K562 (cell line): ENCODE results near the gene VIT. TPM values are rescaled to one million over a fixed set of nuclear protein-coding genes. Genes with fewer than 3 reads are reported as not detected.

Experiments
- ATAC-seq: fragments of 200-7000 bp; cut with Tn5 transposase; 3 replicates; pipeline ENCODE4 v1.9.1; 2020; ENCODE audit warnings: moderate library complexity
- BruUV-seq: library from RNA; stranded (reverse); fragments of 400-500 nt; replicated peaks from 2 replicates; lab custom pipeline; 2021; lab: Mats Ljungman, UMichigan
- CTCF ChIA-PET: fragments of 300-600 bp; formaldehyde crosslinking; extraction: SDS; loops from one replicate; lab custom pipeline; 2021; ENCODE audit warnings: low intra/inter-chr PET ratio; lab: Yijun Ruan, JAX
- POLR2A ChIA-PET: fragments of 300-600, 350-650 bp; sonication (Branson Sonifier 250); formaldehyde crosslinking; extraction: SDS; loops from one replicate; lab custom pipeline; 2021; ENCODE audit warnings: antibody characterized with exemption, inconsistent platforms; lab: Yijun Ruan, JAX
- DNase-seq, 4 experiments: peaks; one replicate each; pipeline versions ENCODE4 v3.0.0 to v3.0.0-alpha.2; 2011 to 2018; ENCODE audit warnings: low spot score in 3 of 4, mixed read lengths in 3 of 4; ENCODE audit errors: extremely low read depth in 1 of 4
- FAIRE-seq: peaks from 2 replicates; lab custom pipeline; 2011; peaks lifted over from hg19 to GRCh38; lab: Jason Lieb, UNC
- H2AFZ ChIP-seq: 2 replicates; pipeline ENCODE4 v1.6.0; 2011; ENCODE audit warnings: low read depth, low read length, control low read depth, inconsistent platforms
- H3K27ac ChIP-seq: fragments of 200-600 bp; 3 replicates; pipeline ENCODE4 v1.8.0; 2011; ENCODE audit warnings: low read depth, mild to moderate bottlenecking, control low read depth, inconsistent platforms, low read length, moderate library complexity, mixed read lengths; ENCODE audit errors: extremely low read depth
- H3K27me3 ChIP-seq, 2 experiments: fragments of 300-600 bp in 1 of 2; 2 replicates in 1 of 2; 3 replicates in 1 of 2; pipeline versions ENCODE4 v1.6.0 to v1.8.0; 2011; ENCODE audit warnings: inconsistent platforms in 2 of 2, low read length in 2 of 2, mild to moderate bottlenecking in 1 of 2, mixed read lengths in 1 of 2, moderate library complexity in 1 of 2; ENCODE audit not compliant: control insufficient read depth in 2 of 2, insufficient read depth in 2 of 2
- H3K36me3 ChIP-seq: fragments of 300-600 bp; 3 replicates; pipeline ENCODE4 v1.8.0; 2011; ENCODE audit warnings: mild to moderate bottlenecking, low read length, inconsistent platforms; ENCODE audit not compliant: control insufficient read depth, insufficient read depth
- H3K4me1 ChIP-seq, 2 experiments: fragments of 200-600 bp in 1 of 2; replicated peaks in 1 of 2; 2 replicates in 1 of 2; 3 replicates in 1 of 2; pipeline versions ENCODE4 v1.5.1 to v1.8.0; 2011; ENCODE audit warnings: inconsistent platforms in 2 of 2, low read length in 2 of 2, mild to moderate bottlenecking in 1 of 2, mixed read lengths in 1 of 2, moderate library complexity in 1 of 2; ENCODE audit not compliant: control insufficient read depth in 2 of 2, insufficient read depth in 2 of 2
- H3K4me2 ChIP-seq: 2 replicates; pipeline ENCODE4 v1.6.1; 2011; ENCODE audit warnings: low read length, control low read depth, inconsistent platforms, mixed read lengths; ENCODE audit not compliant: insufficient read depth
- H3K4me3 ChIP-seq: fragments of 200-600 bp; sonication (generic), shearing (Covaris generic); 2 replicates; pipeline ENCODE4 v1.5.1; 2016; ENCODE audit warnings: control low read depth, inconsistent platforms
- H3K79me2 ChIP-seq: fragments of 200-600 bp; 3 replicates; pipeline ENCODE4 v1.8.0; 2011; ENCODE audit warnings: low read length, inconsistent platforms; ENCODE audit not compliant: control insufficient read depth, insufficient read depth
- H3K9ac ChIP-seq, 2 experiments: 2 replicates each; pipeline versions ENCODE4 v1.6.0 to v1.6.1; 2011; ENCODE audit warnings: low read depth in 2 of 2, low read length in 2 of 2, control low read depth in 1 of 2, inconsistent platforms in 1 of 2, mild to moderate bottlenecking in 1 of 2, mixed read lengths in 1 of 2; ENCODE audit not compliant: insufficient read depth in 1 of 2
- H3K9me1 ChIP-seq: one replicate; pipeline ENCODE4 v1.6.0; 2011; ENCODE audit warnings: inconsistent platforms, mild to moderate bottlenecking, low read length, moderate library complexity; ENCODE audit not compliant: control insufficient read depth, insufficient read depth
- H3K9me3 ChIP-seq: replicated peaks from 2 replicates; pipeline ENCODE4 v1.5.1; 2011; ENCODE audit warnings: low read depth, low read length, inconsistent platforms; ENCODE audit not compliant: control insufficient read depth, insufficient read depth
- H4K20me1 ChIP-seq: replicated peaks from 2 replicates; pipeline ENCODE4 v1.6.1; 2011; ENCODE audit warnings: low read length, inconsistent platforms, mixed read lengths; ENCODE audit not compliant: control insufficient read depth, insufficient read depth
- CBX2 ChIP-seq: fragments of 200-600 bp; sonication (generic); IDR thresholded peaks from one replicate; pipeline ENCODE4 v1.6.1; 2012; ENCODE audit warnings: mild to moderate bottlenecking, low read length, inconsistent platforms; ENCODE audit not compliant: insufficient read depth, poor library complexity, severe bottlenecking
- COPS2 ChIP-seq: fragments of 450-650 bp; conservative IDR thresholded peaks from 2 replicates; pipeline ENCODE4 v1.6.1; 2016; ENCODE audit warnings: mild to moderate bottlenecking, moderate library complexity
- CXXC5 ChIP-seq: fragments of 250-450 bp; sonication (Bioruptor Pico); IDR thresholded peaks from 2 replicates; pipeline ENCODE4 v1.8.0; 2022; ENCODE audit warnings: inconsistent platforms, mild to moderate bottlenecking, moderate library complexity
- ELF4 ChIP-seq: fragments of 450-650 bp; formaldehyde crosslinking; IDR thresholded peaks from 2 replicates; pipeline ENCODE4 v1.4.0; 2022; ENCODE audit warnings: missing genetic modification characterization
- ETV5 ChIP-seq: sonication (generic); formaldehyde crosslinking; IDR thresholded peaks from 2 replicates; pipeline ENCODE4 v1.4.0; 2020; ENCODE audit warnings: low read depth, mild to moderate bottlenecking, missing genetic modification reagents
- GTF2F1 ChIP-seq: IDR thresholded peaks from 2 replicates; pipeline ENCODE4 v1.6.1; 2011; ENCODE audit warnings: low read depth, low read length, improper control_type of control experiment
- HCFC1 ChIP-seq: IDR thresholded peaks from 2 replicates; pipeline ENCODE4 v1.6.1; 2012; ENCODE audit warnings: low read depth, low read length, improper control_type of control experiment
- HLTF ChIP-seq: fragments of 450-650 bp; IDR thresholded peaks from 2 replicates; pipeline ENCODE4 v1.6.1; 2016
- MIER1 ChIP-seq: fragments of 450-650 bp; IDR thresholded peaks from 2 replicates; pipeline ENCODE4 v1.6.1; 2016; ENCODE audit warnings: antibody characterized with exemption, mild to moderate bottlenecking, low read depth
- NKRF ChIP-seq: fragments of 450-650 bp; IDR thresholded peaks from 2 replicates; pipeline ENCODE4 v1.6.1; 2016; ENCODE audit warnings: borderline replicate concordance
- PHF21A ChIP-seq: fragments of 450-650 bp; IDR thresholded peaks from 2 replicates; pipeline ENCODE4 v1.6.1; 2017; ENCODE audit warnings: low read depth, borderline replicate concordance
- POLR2H ChIP-seq: IDR thresholded peaks from 2 replicates; pipeline ENCODE4 v1.6.1; 2016; ENCODE audit warnings: missing genetic modification characterization, low read depth, mild to moderate bottlenecking, control low read depth, missing compliant biosample characterization, moderate library complexity
- SNIP1 ChIP-seq: fragments of 450-650 bp; IDR thresholded peaks from 2 replicates; pipeline ENCODE4 v1.7.1; 2017; ENCODE audit warnings: low read depth, mild to moderate bottlenecking
- ZNF75A ChIP-seq: fragments of 450-650 bp; formaldehyde crosslinking; IDR thresholded peaks from 2 replicates; pipeline ENCODE4 v1.4.0; 2020; ENCODE audit warnings: mild to moderate bottlenecking
- ZSCAN32 ChIP-seq: fragments of 450-650 bp; formaldehyde crosslinking; IDR thresholded peaks from 2 replicates; pipeline ENCODE4 v1.4.0; 2020; ENCODE audit warnings: mild to moderate bottlenecking, moderate library complexity
- WGBS: fragments of 100-300 bp; shearing (Covaris generic); methylation state at CpG from one replicate; pipeline ENCODE4 v1.1.6; 2016; ENCODE audit warnings: low coverage, mixed read lengths; ENCODE audit not compliant: insufficient coverage; ENCODE audit errors: missing lambda C conversion rate; 5-methylcytosine and 5-hydroxymethylcytosine counted together
- in situ Hi-C: fragments of 300-500 bp; cut with MboI; formaldehyde crosslinking; loops from 4 replicates; pipeline ENCODE4 v1.15.0; 2018; ENCODE audit warnings: inconsistent platforms, mixed read lengths
- intact Hi-C: fragments of 100-400 bp; cut with micrococcal nuclease; formaldehyde crosslinking; loops from 2 replicates; pipeline ENCODE4 v1.14.2; 2022
- polyA plus RNA-seq, 8 experiments: library from polyadenylated mRNA; depleted of rRNA in 4 of 8; stranded (reverse) in 5 of 8; unstranded in 3 of 8; fragments of >200 nt; fragmentation: Nextera tagmentation in 2 of 8; fragmentation: Illumina TruSeq in 1 of 8; extraction: Ambion mirVana in 2 of 8; extraction: Trizol in 1 of 8; gene quantifications; 2 replicates each; pipeline versions ENCODE4 v1.2.1 to v1.2.3, GENCODE V29; 2011 to 2014; ENCODE audit warnings: inconsistent platforms in 1 of 8, missing spikeins in 1 of 8
- total RNA-seq, 7 experiments: library from RNA; depleted of rRNA in 6 of 7; stranded (reverse); fragments of >200 nt in 6 of 7; fragmentation: Illumina TruSeq in 2 of 7; extraction: Trizol in 2 of 7; gene quantifications; 2 replicates each; pipeline versions ENCODE4 v1.2.1 to v1.2.3, GENCODE V29; 2011 to 2021; ENCODE audit warnings: low replicate concordance in 1 of 7

The VIT gene
- total and polyA plus RNA-seq, 9 of the 15 experiments (the other 6 are each of a cell fraction or from before 2014, with no cell fraction given) = not detected

GRCh38 chr2:36831185-36831584 is 134.7 kb downstream of the VIT start (continued):
- TF ChIP-seq NKRF (no peak), SNIP1 (no peak), HLTF (no peak), ELF4 (no peak), MIER1 (no peak), PHF21A (no peak), POLR2H (tag) (no peak), ZSCAN32 (CRISPR knock-in tag) (no peak)
- TF ChIP-seq, all 486 proteins: peak for 0

GRCh38 chr2:36834203-36834602 is 137.7 kb downstream of the VIT start:
- intact Hi-C loops = no loop called here

More at GRCh38 chr2:36834203-36834602, 137.7 kb downstream of the VIT start:
- Histone ChIP-seq H4K20me1 (no peaks in the 10 kb centered on the region), H2AFZ (no peak overlapping the region), H3K36me3 (no peaks in the 10 kb centered on the region), H3K9ac (no peak overlapping the region), H3K27me3 (no peaks in the 10 kb centered on the region), H3K4me2 (no peak overlapping the region), H3K27ac (no peak overlapping the region), H3K4me1 (no peaks in the 10 kb centered on the region; a peak in 1 of 5 replicates), H3K9me1 (no peaks in the 10 kb centered on the region), H3K79me2 (no peaks in the 10 kb centered on the region), H3K9me3 (no peaks in the 10 kb centered on the region), H3K4me3 (no peak overlapping the region)
- FAIRE-seq (no peak), DNase-seq (no peak), ATAC-seq (no peak)
- CTCF ChIA-PET = no interaction called here
- POLR2A ChIA-PET = no interaction called here
- BruUV-seq = no TSS peak
- in situ Hi-C loops = no loop called here
- TF ChIP-seq ZNF75A (CRISPR knock-in tag) = no peak
- no peak for TF ChIP-seq ETV5 (CRISPR knock-in tag)
- no peak for TF ChIP-seq GTF2F1
- no peak for TF ChIP-seq CXXC5 (CRISPR knock-in tag)
- no peak for TF ChIP-seq HCFC1
- no peak for TF ChIP-seq COPS2
- no peak for TF ChIP-seq CBX2
- 8% methylated on average over 2 of the region's 2 CpGs for WGBS
